ENCODE measurements around the gene TMEM132D.
"Not testable (repeated sequence)": the region's sequence is repeated elsewhere in the genome, so short reads cannot be mapped to it uniquely, and the experiment has no call there.

Gene TMEM132D

GRCh38 chr12:129540954-129541353, 362.9 kb downstream of the TMEM132D start:
- no peak for DNase-seq (ENCODE audit: low read depth in 4 of 4, low spot score in 1 of 4)

GRCh38 chr12:129540249-129540648, 363.6 kb downstream of the TMEM132D start:
- no peak for DNase-seq (ENCODE audit: low read depth in 4 of 4, low spot score in 1 of 4)

- DNase-seq (ENCODE audit: low read depth in 4 of 4, low spot score in 1 of 4), result not testable (repeated sequence)
These were observed 365.0 kb downstream of the TMEM132D start for GRCh38 chr12:129538724-129539335.

- DNase-seq (ENCODE audit: low read depth in 4 of 4, low spot score in 1 of 4), result no peak
These were observed 365.7 kb downstream of the TMEM132D start for GRCh38 chr12:129538137-129538536.

- no peak for DNase-seq (ENCODE audit: low read depth in 4 of 4, low spot score in 1 of 4)
These were observed 368.7 kb downstream of the TMEM132D start for GRCh38 chr12:129534966-129535750.

- no peak for DNase-seq (ENCODE audit: low read depth in 4 of 4, low spot score in 1 of 4)
These were observed 370.9 kb downstream of the TMEM132D start for GRCh38 chr12:129532707-129533499.

GRCh38 chr12:129532082-129532481, 371.7 kb downstream of the TMEM132D start:
- DNase-seq (ENCODE audit: low read depth in 4 of 4, low spot score in 1 of 4), result no peak

- no peak for DNase-seq (ENCODE audit: low read depth in 4 of 4, low spot score in 1 of 4)
These were observed 372.8 kb downstream of the TMEM132D start for GRCh38 chr12:129530984-129531383.

- DNase-seq (ENCODE audit: low read depth in 4 of 4, low spot score in 1 of 4), result no peak
These were observed 373.3 kb downstream of the TMEM132D start for GRCh38 chr12:129530517-129530916.

GRCh38 chr12:129527506-129527905, 376.3 kb downstream of the TMEM132D start:
- DNase-seq (ENCODE audit: low read depth in 4 of 4, low spot score in 1 of 4), result no peak

- no peak for DNase-seq (ENCODE audit: low read depth in 4 of 4, low spot score in 1 of 4)
These were observed 380.2 kb downstream of the TMEM132D start for GRCh38 chr12:129523621-129524020.

GRCh38 chr12:129520739-129521138, 383.1 kb downstream of the TMEM132D start:
- DNase-seq (ENCODE audit: low read depth in 4 of 4, low spot score in 1 of 4), result no peak

- DNase-seq (ENCODE audit: low read depth in 4 of 4, low spot score in 1 of 4), result no peak
These were observed 400.0 kb downstream of the TMEM132D start for GRCh38 chr12:129503802-129504201.

GRCh38 chr12:129496226-129496625, 407.6 kb downstream of the TMEM132D start:
- DNase-seq (ENCODE audit: low read depth in 4 of 4, low spot score in 1 of 4), result no peak

GRCh38 chr12:129494766-129495165, 409.1 kb downstream of the TMEM132D start:
- DNase-seq (ENCODE audit: low read depth in 4 of 4, low spot score in 1 of 4), result no peak

- DNase-seq (ENCODE audit: low read depth in 4 of 4, low spot score in 1 of 4), result no peak
These were observed 409.6 kb downstream of the TMEM132D start for GRCh38 chr12:129494260-129494659.

GRCh38 chr12:129489100-129489676, 414.6 kb downstream of the TMEM132D start:
- DNase-seq (ENCODE audit: low read depth in 4 of 4, low spot score in 1 of 4), result no peak

- DNase-seq (ENCODE audit: low read depth in 4 of 4, low spot score in 1 of 4), result no peak
These were observed 416.9 kb downstream of the TMEM132D start for GRCh38 chr12:129486931-129487330.

- DNase-seq (ENCODE audit: low read depth in 4 of 4, low spot score in 1 of 4), result no peak
These were observed 420.5 kb downstream of the TMEM132D start for GRCh38 chr12:129483111-129483893.

GRCh38 chr12:129481921-129482320, 421.9 kb downstream of the TMEM132D start:
- no peak for DNase-seq (ENCODE audit: low read depth in 4 of 4, low spot score in 1 of 4)

GRCh38 chr12:129470196-129470595, 433.6 kb downstream of the TMEM132D start:
- DNase-seq (ENCODE audit: low read depth in 4 of 4, low spot score in 1 of 4), result no peak
